ENCODE data around the gene ELOVL7.

- TF ChIP-seq TAF1 (conservative IDR thresholded peaks at IDR 0.05) (no peak), CTCF (IDR thresholded peaks at IDR 0.05; ENCODE audit: low read depth, low read length, missing input control) (no peak), SP1 (IDR thresholded peaks at IDR 0.05) (no peak), YY1 (IDR thresholded peaks at IDR 0.05) (no peak), HNF4A (conservative IDR thresholded peaks at IDR 0.05) (no peak), EGR1 (IDR thresholded peaks at IDR 0.05; ENCODE audit: low read depth in 2 of 2) (no peak), REST (IDR thresholded peaks at IDR 0.05) (no peak), MAX (IDR thresholded peaks at IDR 0.05) (no peak)
Observed at GRCh38 chr5:60823574-60823973, 20.5 kb downstream of the ELOVL7 start.
